ENCODE measurements around the gene FGF8. TPM values are rescaled to one million over a fixed set of nuclear protein-coding genes. Genes with fewer than 3 reads are reported as not detected.

The FGF8 gene
- total and polyA plus RNA-seq, 2 of the 13 experiments (the other 11 are each of a cell fraction or from before 2014, with no cell fraction given): not detected

DNA sequence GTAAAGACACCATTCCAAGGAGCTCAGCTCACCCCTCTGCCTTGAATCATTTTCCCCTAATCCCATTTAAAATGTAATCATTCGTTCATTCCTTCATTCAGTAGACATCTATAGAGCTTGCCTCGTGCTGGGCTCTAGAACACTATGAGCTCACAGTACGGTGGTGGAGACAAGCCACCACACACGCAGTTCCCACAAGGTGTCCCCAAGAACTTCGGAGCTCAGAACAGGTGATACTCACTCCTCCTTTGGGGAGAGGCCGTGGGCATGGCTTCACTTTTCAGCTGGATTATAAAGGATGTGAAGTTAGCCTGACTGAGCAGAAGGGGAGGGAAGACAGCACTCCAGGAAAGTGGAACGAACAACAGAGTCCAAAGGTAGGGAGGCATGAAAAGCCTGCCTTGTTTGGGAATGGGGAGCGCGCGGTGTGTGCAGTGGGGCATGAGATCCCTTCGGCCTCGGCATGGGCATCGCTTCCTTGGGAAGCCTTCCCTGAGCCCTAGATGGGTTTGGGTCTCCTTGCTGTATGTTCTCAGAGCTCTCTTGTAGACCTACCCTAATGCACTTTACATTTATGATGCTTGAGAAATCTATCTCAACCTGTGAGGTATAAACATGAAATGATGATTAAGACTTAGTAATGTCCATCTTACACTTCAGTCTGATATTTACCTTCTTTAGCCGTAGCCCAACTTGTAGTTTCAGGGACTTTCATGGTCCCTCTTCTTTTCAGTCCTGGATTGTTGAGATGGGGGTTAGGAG is 43.1 kb upstream of the FGF8 start:
- H2AFZ ChIP-seq (ENCODE audit: low read length): peak overlapping the region; percentile 83
- TSS peak; percentile 91 for BruUV-seq (replicated peaks)
- H3K4me2 ChIP-seq (ENCODE audit: low read depth, low read length): peak overlapping the region; percentile 78
- peaks cover 35% of the 10 kb centered on the region for H4K20me1 ChIP-seq (ENCODE audit: insufficient read depth, low read length)
- H3K27me3 ChIP-seq (ENCODE audit: control insufficient read depth in 1 of 2, insufficient read depth in 2 of 2, low read length in 2 of 2): no peaks in the 10 kb centered on the region; a peak in 1 of 5 replicates
- peaks cover 35% of the 10 kb centered on the region for H3K4me1 ChIP-seq (ENCODE audit: insufficient read depth, low read length)
- FAIRE-seq: no peak
- DNase-seq (ENCODE audit: low spot score): peak; percentile 76
- WGBS (ENCODE audit: low lambda C conversion rate): 2% methylated on average over 14 of the region's 14 CpGs
- CTCF ChIA-PET (ENCODE audit: low intra/inter-chr PET ratio, low total read pairs): no interaction called here
- peaks cover 52% of the 10 kb centered on the region for H3K79me2 ChIP-seq (ENCODE audit: insufficient read depth, low read length)
- peak overlapping the region; percentile 75 for H3K9ac ChIP-seq (ENCODE audit: insufficient read depth, low read depth, low read length)
- H3K4me3 ChIP-seq (replicated peaks in 1 of 3; ENCODE audit: insufficient read depth in 1 of 3, low read depth in 2 of 3, low read length in 3 of 3): peak overlapping the region; percentile 63 to 76 (median 70)
- no peaks in the 10 kb centered on the region for H3K9me3 ChIP-seq (ENCODE audit: low read length)
- POLR2A ChIA-PET: interaction anchor here (0.6 to 2.3 kb wide), 12 partner anchors 18 to 756 kb away, joined by 3 to 17 read pairs (median 3); partner anchors contain the start of gene NPM3
- intact Hi-C loops (cut with micrococcal nuclease; ENCODE audit: unreplicated experiment): loop anchor here (2.0 to 10.0 kb wide), 2 partner anchors 18 to 686 kb away; partner anchors contain the start of genes ACTR1A and SUFU
- H3K36me3 ChIP-seq (replicated peaks in 1 of 2; ENCODE audit: control insufficient read depth in 1 of 2, insufficient read depth in 2 of 2, low read length in 2 of 2): no peaks in the 10 kb centered on the region; a peak in 1 of 5 replicates
- H3K27ac ChIP-seq (ENCODE audit: extremely low read length, insufficient read depth, low read length): peak overlapping the region; percentile 91
- ATAC-seq: peak; percentile 75
- in situ Hi-C loops (cut with HindIII; ENCODE audit: extremely low pct_ligation_motif_present, low pct_unique_long_range_greater_than_20kb): no loop called here
- no peak for TF ChIP-seq POLR2AphosphoS2 (IDR thresholded peaks at IDR 0.05; ENCODE audit: low read depth, low read length)
- TF ChIP-seq ARNTL (CRISPR knock-in tag; IDR thresholded peaks at IDR 0.05): no peak
- TF ChIP-seq SPEN (CRISPR knock-in tag; IDR thresholded peaks at IDR 0.05; ENCODE audit: low read depth): 0 out of 2 replicates have a peak, but pooled peaks have one; percentile 39
- TF ChIP-seq CAMTA2 (CRISPR knock-in tag; IDR thresholded peaks at IDR 0.05; ENCODE audit: borderline replicate concordance): no peak
- no peak for TF ChIP-seq ZNF510 (CRISPR knock-in tag; IDR thresholded peaks at IDR 0.05; ENCODE audit: low read depth)
- TF ChIP-seq, protein P1, sequence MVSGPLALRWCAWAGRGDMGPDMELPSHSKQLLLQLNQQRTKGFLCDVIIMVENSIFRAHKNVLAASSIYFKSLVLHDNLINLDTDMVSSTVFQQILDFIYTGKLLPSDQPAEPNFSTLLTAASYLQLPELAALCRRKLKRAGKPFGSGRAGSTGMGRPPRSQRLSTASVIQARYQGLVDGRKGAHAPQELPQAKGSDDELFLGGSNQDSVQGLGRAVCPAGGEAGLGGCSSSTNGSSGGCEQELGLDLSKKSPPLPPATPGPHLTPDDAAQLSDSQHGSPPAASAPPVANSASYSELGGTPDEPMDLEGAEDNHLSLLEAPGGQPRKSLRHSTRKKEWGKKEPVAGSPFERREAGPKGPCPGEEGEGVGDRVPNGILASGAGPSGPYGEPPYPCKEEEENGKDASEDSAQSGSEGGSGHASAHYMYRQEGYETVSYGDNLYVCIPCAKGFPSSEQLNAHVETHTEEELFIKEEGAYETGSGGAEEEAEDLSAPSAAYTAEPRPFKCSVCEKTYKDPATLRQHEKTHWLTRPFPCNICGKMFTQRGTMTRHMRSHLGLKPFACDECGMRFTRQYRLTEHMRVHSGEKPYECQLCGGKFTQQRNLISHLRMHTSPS (CRISPR knock-in tag; IDR thresholded peaks at IDR 0.05; ENCODE audit: low read depth): no peak
- TF ChIP-seq KLF6 (CRISPR knock-in tag; IDR thresholded peaks at IDR 0.05): no peak
- TF ChIP-seq, protein P2, sequence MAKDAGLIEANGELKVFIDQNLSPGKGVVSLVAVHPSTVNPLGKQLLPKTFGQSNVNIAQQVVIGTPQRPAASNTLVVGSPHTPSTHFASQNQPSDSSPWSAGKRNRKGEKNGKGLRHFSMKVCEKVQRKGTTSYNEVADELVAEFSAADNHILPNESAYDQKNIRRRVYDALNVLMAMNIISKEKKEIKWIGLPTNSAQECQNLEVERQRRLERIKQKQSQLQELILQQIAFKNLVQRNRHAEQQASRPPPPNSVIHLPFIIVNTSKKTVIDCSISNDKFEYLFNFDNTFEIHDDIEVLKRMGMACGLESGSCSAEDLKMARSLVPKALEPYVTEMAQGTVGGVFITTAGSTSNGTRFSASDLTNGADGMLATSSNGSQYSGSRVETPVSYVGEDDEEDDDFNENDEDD (CRISPR knock-in tag; IDR thresholded peaks at IDR 0.05; ENCODE audit: borderline replicate concordance): no peak
- peak; percentile 54; the same call in 1 of the 2 replicates for TF ChIP-seq ARHGAP35 (CRISPR knock-in tag; IDR thresholded peaks at IDR 0.05; ENCODE audit: borderline replicate concordance)
- no peak for TF ChIP-seq GABPA (IDR thresholded peaks at IDR 0.05; ENCODE audit: low read depth, low read length)
- no peak for TF ChIP-seq GABPA (CRISPR knock-in tag; IDR thresholded peaks at IDR 0.05; ENCODE audit: low read depth)
- no peak; the same call in 1 of the 2 replicates for TF ChIP-seq ZNF12 (CRISPR knock-in tag; IDR thresholded peaks at IDR 0.05)
- no peak for TF ChIP-seq SP140L (CRISPR knock-in tag; IDR thresholded peaks at IDR 0.05; ENCODE audit: borderline replicate concordance)
